Measurements from ENCODE around the gene MAP10.

GRCh38 chr1:232820431-232820830 is 15.2 kb downstream of the MAP10 start:
- TF ChIP-seq YY1 (IDR thresholded peaks at IDR 0.05; ENCODE audit: insufficient read depth, insufficient read length) (no peak), ZNF274 (IDR thresholded peaks at IDR 0.05; ENCODE audit: low read depth, low read length) (no peak), SUZ12 (IDR thresholded peaks at IDR 0.05; ENCODE audit: extremely low read depth, insufficient read depth, insufficient read length) (no peak)

Data from NT2/D1 (cell line).